GM13976 (cell line): Measurements from ENCODE around the gene CRB2.

ENCODE experiments used
- DNase-seq: peaks from one replicate; pipeline ENCODE4 v3.0.0; 2012; ENCODE audit warnings: low spot score
- in situ Hi-C: fragments of 300-500 bp; cut with MboI; formaldehyde crosslinking; loops from one replicate; pipeline ENCODE4 v1.12.0; 2022; ENCODE audit warnings: low sequenced_read_pairs, mixed read lengths, inconsistent platforms; ENCODE audit not compliant: unreplicated experiment
- TF ChIP-seq, protein P1 (sequence below): IDR thresholded peaks from 2 replicates; pipeline ENCODE4 v1.5.1; 2012; ENCODE audit warnings: borderline replicate concordance, mild to moderate bottlenecking; ENCODE audit not compliant: insufficient read depth; ENCODE audit errors: extremely low read depth, missing control alignments, control extremely low read depth

Gene CRB2

DNA sequence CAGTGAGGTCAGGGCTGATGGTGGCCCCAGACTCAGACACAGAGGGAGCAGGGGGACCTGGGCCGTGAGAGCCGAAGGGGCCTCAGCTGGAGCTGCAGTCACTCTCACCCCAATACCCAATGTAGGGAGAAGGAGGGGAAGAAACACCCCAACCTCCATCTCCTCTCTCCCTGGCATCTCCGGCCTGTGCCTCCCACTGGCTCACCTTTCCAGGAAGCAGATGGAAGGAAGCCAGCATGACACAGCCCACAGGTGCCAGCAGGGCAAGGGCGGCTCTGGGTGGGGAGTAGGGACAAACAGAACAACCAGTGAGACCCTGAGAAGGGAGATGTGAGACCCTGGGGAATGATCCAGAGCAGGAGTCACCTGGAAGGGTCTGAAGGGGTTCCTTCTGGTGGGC lies 3.0 kb upstream of the CRB2 start:
- in situ Hi-C loops: loop anchor here (10.0 to 25.0 kb wide), 2 partner anchors 268 to 891 kb away; no protein-coding TSS in a partner anchor
- no peak for DNase-seq
- TF ChIP-seq, protein P1, sequence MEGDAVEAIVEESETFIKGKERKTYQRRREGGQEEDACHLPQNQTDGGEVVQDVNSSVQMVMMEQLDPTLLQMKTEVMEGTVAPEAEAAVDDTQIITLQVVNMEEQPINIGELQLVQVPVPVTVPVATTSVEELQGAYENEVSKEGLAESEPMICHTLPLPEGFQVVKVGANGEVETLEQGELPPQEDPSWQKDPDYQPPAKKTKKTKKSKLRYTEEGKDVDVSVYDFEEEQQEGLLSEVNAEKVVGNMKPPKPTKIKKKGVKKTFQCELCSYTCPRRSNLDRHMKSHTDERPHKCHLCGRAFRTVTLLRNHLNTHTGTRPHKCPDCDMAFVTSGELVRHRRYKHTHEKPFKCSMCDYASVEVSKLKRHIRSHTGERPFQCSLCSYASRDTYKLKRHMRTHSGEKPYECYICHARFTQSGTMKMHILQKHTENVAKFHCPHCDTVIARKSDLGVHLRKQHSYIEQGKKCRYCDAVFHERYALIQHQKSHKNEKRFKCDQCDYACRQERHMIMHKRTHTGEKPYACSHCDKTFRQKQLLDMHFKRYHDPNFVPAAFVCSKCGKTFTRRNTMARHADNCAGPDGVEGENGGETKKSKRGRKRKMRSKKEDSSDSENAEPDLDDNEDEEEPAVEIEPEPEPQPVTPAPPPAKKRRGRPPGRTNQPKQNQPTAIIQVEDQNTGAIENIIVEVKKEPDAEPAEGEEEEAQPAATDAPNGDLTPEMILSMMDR: no peak

DNA sequence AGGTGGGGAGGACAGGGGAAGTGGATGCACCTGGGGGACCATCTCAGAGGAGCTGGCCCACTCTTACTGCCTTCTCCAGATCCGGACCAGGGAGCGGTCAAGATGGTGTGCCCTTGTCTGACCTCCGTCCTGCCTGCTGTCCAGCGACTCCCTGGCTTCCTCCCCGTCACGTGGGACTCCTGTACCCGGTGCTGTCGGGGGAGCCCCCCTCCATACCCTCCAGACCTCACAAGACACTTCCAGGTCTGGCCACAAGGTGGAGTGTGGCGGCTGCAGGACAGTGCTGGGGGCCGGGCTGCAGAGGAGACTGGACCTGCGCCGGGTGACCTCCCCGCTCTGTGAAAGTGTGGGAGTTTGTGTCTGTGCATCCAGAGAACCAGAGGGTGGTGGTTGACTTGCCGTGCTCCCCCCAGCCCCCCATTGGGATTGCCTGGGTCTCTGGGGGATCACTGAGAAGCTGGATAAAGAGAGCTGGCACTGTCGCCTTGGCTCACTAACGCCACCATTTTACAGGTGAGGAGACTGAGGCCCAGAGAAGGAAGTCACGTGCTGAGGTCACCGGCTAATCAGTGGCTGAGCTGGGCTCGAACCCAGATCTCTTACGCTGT lies 1.9 kb upstream of the CRB2 start:
- in situ Hi-C loops: loop anchor here (10.0 to 25.0 kb wide), 2 partner anchors 269 to 892 kb away; no protein-coding TSS in a partner anchor
- TF ChIP-seq, protein P1: peak; percentile 73
- DNase-seq: peak; percentile 87

DNA sequence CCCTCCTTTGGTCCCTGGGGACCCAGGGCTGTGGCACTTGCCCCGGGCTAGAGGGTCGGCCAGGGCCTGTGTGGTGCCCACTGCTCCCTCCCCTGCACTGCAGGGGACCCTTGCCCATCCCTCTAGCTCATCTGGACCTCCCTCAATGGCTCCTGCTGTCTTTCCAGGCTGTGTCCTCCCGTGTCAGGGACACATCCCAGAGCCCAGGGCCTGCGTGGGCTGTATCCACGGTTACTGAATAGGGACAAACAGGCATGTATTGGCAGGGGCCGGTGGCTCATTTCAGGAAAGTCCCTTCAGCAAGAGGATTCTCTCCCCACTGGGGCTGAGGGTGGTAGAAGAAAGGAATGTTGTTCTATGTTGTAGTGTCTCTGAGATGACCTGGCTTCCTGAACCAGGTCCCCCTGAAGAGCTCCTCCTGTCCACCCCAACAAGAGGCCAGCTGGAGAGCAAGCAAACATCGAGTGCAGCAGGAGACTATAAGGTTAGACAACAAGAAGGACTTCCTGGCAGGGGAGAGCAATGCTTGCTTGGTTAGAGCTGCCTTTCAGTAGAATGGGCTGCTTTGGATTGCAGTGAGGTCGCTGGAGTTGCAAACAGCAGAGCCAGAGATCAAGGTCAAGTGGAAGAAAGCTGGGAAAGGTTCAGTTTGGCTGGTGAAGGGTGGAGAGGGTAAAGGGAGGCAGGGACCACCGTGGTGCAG lies 1.0 kb upstream of the CRB2 start:
- peak; percentile 31 for DNase-seq
- in situ Hi-C loops: loop anchor here (10.0 to 25.0 kb wide), 2 partner anchors 270 to 893 kb away; no protein-coding TSS in a partner anchor
- TF ChIP-seq, protein P1: no peak

DNA sequence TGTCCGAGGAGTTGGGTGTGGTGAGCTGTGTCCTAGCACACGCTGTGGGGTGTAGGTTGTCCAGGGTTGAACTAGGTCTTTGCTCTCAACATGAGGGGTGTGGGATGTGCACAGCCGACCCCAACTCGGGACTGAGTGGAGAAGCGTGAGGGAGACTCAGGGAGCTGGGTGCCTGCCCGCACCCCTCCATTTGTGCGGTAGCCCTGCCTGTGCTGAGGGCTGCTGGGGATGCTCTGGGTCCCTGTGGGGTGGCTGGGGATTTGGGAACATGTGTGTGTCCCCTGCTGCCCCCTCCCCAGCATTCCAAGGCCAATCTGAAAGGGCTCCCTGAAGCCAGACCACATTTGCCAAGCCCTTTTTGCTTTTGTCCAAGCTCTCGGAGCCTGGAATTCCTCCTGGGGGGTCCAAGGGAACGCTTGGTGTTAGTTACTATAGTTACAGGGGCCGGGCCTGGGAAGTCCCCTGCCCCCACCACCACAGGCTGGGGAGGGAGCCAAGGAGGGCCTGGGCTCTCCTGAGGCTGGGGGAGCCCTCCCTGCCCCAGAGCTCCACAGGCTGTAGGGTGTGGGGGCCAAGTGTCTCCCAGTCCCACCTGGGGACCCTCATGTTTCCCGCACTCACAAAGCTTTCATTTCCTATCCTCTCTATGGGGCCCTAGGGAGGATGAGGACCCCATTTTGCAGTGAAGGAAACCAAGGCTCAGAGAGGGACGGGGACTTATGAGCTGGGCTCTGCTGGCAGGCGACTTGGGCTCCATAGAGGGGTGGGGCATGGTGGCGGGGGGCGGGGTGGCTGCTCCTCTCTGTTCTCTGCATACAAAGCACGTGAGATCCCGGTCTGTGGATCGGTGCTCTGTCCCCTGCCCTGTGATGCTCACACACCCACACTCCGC lies 1.1 kb downstream of the CRB2 start:
- DNase-seq: no peak
- in situ Hi-C loops: loop anchor here (10.0 to 25.0 kb wide), 2 partner anchors 272 to 895 kb away; no protein-coding TSS in a partner anchor

DNA sequence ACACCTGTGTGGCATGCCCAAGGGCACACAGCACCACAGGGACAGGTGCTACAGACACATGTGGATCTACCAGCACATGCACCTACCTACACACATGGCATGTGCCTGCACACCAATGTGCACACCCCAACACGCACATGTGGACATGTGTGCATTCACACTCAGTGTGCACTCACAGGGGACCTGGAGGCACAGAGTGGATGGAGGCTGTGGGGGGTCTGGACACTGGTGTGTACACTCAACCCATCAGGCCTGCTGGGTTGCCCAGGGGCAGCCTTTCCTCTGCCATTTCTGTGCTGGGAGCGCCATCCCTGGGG lies 1.7 kb downstream of the CRB2 start:
- no peak for DNase-seq
- TF ChIP-seq, protein P1: no peak
- in situ Hi-C loops: loop anchor here (10.0 to 25.0 kb wide), 2 partner anchors 273 to 895 kb away; no protein-coding TSS in a partner anchor

More for the DNA sequence above, 1.1 kb downstream of the CRB2 start:
- TF ChIP-seq, protein P1: no peak
